Suprapubic skin (tissue), 4 donors: Measurements from ENCODE around the gene ZFR. TPM values are rescaled to one million over a fixed set of nuclear protein-coding genes. Genes with fewer than 3 reads are reported as not detected.

ENCODE experiments used
- DNase-seq, 2 donors: peaks; one replicate each; pipeline ENCODE4 v3.0.0-alpha.2; 2019; ENCODE audit warnings: low spot score in 2 of 2
- H3K27ac ChIP-seq: fragments of 200-600 bp; sonication (generic); one replicate; pipeline ENCODE4 v1.5.1; 2019
- H3K27me3 ChIP-seq: fragments of 200-600 bp; sonication (generic); one replicate; pipeline ENCODE4 v1.5.1; 2019
- H3K36me3 ChIP-seq: fragments of 200-600 bp; sonication (generic); one replicate; pipeline ENCODE4 v1.5.1; 2019
- H3K4me1 ChIP-seq: fragments of 200-600 bp; sonication (generic); one replicate; pipeline ENCODE4 v1.5.1; 2019
- H3K4me3 ChIP-seq: fragments of 200-600 bp; sonication (generic); one replicate; pipeline ENCODE4 v1.5.1; 2019; ENCODE audit warnings: mild to moderate bottlenecking
- H3K9me3 ChIP-seq: fragments of 200-600 bp; sonication (generic); one replicate; pipeline ENCODE4 v1.5.1; 2019
- EP300 ChIP-seq: sonication (generic); formaldehyde crosslinking; IDR thresholded peaks from one replicate; pipeline ENCODE4 v1.6.1; 2017; ENCODE audit warnings: antibody characterized with exemption
- POLR2A ChIP-seq, 2 donors: fragments of 450-650 bp; IDR thresholded peaks; one replicate each; pipeline ENCODE4 v1.6.1; 2017; ENCODE audit warnings: antibody characterized with exemption in 2 of 2, mild to moderate bottlenecking in 2 of 2, moderate library complexity in 2 of 2
- POLR2AphosphoS5 ChIP-seq, 3 donors: sonication (generic); formaldehyde crosslinking; IDR thresholded peaks; one replicate each; pipeline ENCODE4 v1.6.1; 2017; ENCODE audit warnings: antibody characterized with exemption in 3 of 3
- WGBS: methylation state at CpG from one replicate; pipeline ENCODE4 v1.1.5; 2018; 5-methylcytosine and 5-hydroxymethylcytosine counted together
- total RNA-seq, 4 donors: library from RNA; depleted of rRNA; stranded (reverse); fragments of >200 nt; gene quantifications; one replicate each; pipeline ENCODE4 v1.1.0, GENCODE V29; 2016
- TF ChIP-seq, protein P1 (sequence below), 2 donors: fragments of 200-600 bp in 1 of 2; fragments of 450-650 bp in 1 of 2; sonication (generic) in 1 of 2; IDR thresholded peaks; one replicate each; pipeline ENCODE4 v1.5.1; 2016 to 2019; ENCODE audit warnings: antibody characterized with exemption in 2 of 2, mild to moderate bottlenecking in 1 of 2, moderate library complexity in 1 of 2

ZFR gene
- total RNA-seq, 4 donors from 2014 or later, result 49.0 to 66.8 (median 54.1) TPM

DNA sequence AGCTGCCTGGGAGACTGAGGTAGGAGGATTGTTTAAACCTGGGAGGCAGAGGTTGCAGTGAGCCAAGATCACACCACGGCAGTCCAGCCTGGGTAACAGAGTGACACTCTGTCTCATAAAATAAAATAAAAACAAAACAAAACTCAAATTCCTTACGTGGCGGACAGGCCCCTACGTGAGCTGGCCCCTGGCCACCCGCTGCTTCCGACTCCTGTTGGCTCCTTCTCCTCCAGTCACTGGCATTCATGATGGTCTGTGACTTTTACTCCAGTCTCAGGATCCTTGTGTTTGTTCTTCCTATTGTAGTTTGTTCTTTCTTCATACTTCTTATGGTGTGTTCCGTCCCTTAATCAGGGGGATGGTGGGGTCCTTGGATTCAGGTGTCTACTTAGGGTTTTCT lies 28.5 kb upstream of the ZFR start:
- H3K4me1 ChIP-seq, result no peaks in the 10 kb centered on the region
- no peaks in the 10 kb centered on the region for H3K27me3 ChIP-seq
- whole genome bisulfite sequencing, result 80% methylated on average over 7 of the region's 7 CpGs
- H3K9me3 ChIP-seq, result no peaks in the 10 kb centered on the region
- no peak overlapping the region for H3K27ac ChIP-seq
- no peak overlapping the region for H3K4me3 ChIP-seq
- no peak for TF ChIP-seq EP300
- TF ChIP-seq, protein P1, sequence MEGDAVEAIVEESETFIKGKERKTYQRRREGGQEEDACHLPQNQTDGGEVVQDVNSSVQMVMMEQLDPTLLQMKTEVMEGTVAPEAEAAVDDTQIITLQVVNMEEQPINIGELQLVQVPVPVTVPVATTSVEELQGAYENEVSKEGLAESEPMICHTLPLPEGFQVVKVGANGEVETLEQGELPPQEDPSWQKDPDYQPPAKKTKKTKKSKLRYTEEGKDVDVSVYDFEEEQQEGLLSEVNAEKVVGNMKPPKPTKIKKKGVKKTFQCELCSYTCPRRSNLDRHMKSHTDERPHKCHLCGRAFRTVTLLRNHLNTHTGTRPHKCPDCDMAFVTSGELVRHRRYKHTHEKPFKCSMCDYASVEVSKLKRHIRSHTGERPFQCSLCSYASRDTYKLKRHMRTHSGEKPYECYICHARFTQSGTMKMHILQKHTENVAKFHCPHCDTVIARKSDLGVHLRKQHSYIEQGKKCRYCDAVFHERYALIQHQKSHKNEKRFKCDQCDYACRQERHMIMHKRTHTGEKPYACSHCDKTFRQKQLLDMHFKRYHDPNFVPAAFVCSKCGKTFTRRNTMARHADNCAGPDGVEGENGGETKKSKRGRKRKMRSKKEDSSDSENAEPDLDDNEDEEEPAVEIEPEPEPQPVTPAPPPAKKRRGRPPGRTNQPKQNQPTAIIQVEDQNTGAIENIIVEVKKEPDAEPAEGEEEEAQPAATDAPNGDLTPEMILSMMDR (IDR thresholded peaks at IDR 0.05), result no peak
- TF ChIP-seq POLR2AphosphoS5 (IDR thresholded peaks at IDR 0.05), result no peak
- no peak for TF ChIP-seq POLR2A (IDR thresholded peaks at IDR 0.05)
- H3K36me3 ChIP-seq, result no peaks in the 10 kb centered on the region
- no peak for DNase-seq

DNA sequence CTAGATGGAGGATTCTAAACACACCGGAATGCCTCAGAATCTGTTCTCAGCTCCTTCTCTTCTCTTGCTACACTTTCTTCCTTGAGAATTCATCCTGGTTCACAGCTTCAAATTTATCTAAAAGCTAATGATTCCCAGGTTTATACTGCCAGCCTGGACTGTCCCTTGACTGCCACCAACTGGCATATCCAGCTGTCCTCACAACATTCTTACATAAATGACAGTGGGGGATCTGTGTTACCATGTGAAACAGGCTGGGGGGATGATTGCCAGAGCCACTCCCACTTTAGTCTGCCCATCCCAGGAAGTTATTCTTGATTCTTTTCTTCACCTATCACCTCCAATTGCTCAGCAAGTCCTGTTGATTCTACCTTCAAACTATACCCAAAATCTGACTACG lies 27.2 kb upstream of the ZFR start:
- H3K4me1 ChIP-seq, result no peaks in the 10 kb centered on the region
- H3K27ac ChIP-seq, result no peak overlapping the region
- no peaks in the 10 kb centered on the region for H3K27me3 ChIP-seq
- TF ChIP-seq POLR2AphosphoS5 (IDR thresholded peaks at IDR 0.05), result no peak
- TF ChIP-seq, protein P1 (IDR thresholded peaks at IDR 0.05), result no peak
- no peak for TF ChIP-seq POLR2A (IDR thresholded peaks at IDR 0.05)
- TF ChIP-seq EP300, result no peak
- H3K36me3 ChIP-seq, result no peaks in the 10 kb centered on the region
- H3K9me3 ChIP-seq, result no peaks in the 10 kb centered on the region
- no peak overlapping the region for H3K4me3 ChIP-seq
- 89% methylated on average over 2 of the region's 2 CpGs for WGBS
- DNase-seq, result no peak

DNA sequence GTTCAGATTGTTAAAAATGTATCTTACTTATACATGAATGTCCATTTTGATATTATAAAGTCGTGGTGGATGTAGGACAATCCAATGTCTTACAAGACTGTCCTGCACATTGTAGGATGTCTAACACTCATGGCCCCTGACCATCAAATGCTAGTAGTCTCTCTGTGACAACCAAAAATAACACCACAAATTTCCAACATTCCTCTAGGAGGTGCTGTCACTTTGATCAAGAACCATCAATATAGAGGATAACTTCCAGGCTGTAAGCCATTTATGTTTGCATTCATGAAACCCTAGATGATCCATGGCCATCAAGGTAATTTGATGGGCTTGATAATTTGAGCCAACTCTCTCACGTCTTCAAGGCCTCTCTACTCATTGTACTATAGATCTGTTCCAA lies 20.5 kb upstream of the ZFR start:
- Histone ChIP-seq H3K27ac (no peak overlapping the region), H3K27me3 (no peaks in the 10 kb centered on the region), H3K9me3 (no peaks in the 10 kb centered on the region), H3K4me1 (no peaks in the 10 kb centered on the region), H3K36me3 (no peaks in the 10 kb centered on the region), H3K4me3 (no peak overlapping the region)
- TF ChIP-seq POLR2A (IDR thresholded peaks at IDR 0.05) (no peak), POLR2AphosphoS5 (IDR thresholded peaks at IDR 0.05) (no peak), EP300 (no peak)
- TF ChIP-seq, protein P1 (IDR thresholded peaks at IDR 0.05), result no peak
- 79% methylated on average over 2 of the region's 2 CpGs for WGBS
- DNase-seq, result no peak

DNA sequence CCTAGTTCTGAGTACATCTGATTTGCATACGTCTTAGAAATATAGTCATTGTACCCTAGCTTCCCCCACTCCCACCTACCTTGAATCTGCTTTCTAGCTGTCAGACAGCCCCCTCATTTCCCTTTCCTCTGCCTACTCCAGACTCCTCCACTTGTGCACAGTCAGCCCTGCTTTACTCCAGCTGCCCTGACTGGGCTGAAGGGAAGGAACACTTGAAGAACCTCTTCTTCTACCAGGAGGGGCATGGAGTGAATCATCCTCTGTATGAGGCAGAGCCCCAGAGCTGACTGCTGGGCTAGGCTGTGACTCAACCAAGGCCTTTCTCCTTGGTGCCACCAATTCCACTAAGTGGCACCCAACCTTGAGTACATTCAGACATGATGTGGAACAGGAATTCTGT lies 18.1 kb upstream of the ZFR start:
- TF ChIP-seq EP300 (no peak), POLR2A (IDR thresholded peaks at IDR 0.05) (no peak), POLR2AphosphoS5 (IDR thresholded peaks at IDR 0.05) (no peak)
- TF ChIP-seq, protein P1 (IDR thresholded peaks at IDR 0.05), result no peak
- Histone ChIP-seq H3K27me3 (no peaks in the 10 kb centered on the region), H3K36me3 (no peaks in the 10 kb centered on the region), H3K4me1 (no peaks in the 10 kb centered on the region), H3K4me3 (no peak overlapping the region), H3K27ac (no peak overlapping the region), H3K9me3 (no peaks in the 10 kb centered on the region)
- WGBS, result 42% methylated on average over 1 of the region's 1 CpG
- no peak for DNase-seq

DNA sequence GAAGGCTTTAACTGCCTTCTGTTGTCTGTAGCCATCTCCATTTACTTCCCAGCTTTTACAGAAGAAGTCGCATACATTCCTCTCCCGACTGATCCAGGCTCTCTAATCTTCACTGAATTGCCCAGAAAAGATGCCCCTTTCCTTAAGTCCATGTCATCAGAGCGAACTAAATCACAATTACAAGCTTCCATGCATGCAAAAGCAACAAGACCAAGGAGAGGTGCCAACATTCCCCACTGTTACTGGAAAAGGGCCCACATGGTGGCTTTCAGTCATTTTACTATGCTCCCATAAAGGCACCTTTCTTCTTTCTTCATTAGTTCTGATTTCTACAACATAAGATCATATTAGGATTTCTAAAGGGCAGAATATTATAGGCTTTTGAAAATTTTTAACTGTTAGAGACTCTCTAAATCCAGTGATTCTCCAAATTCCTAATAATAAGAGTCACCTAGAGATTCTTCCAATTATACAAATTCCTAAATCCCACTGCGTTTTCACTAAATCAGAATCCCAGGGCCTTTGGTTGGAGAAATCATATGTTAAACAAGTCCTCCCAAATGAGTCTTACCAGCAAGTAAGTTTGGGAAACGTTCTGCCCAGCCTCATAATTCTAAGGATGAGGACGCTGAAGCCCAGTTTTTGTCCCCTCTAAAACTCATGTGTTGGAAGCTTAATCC lies 17.0 kb upstream of the ZFR start:
- no peaks in the 10 kb centered on the region for H3K36me3 ChIP-seq
- WGBS, result 87% methylated on average over 6 of the region's 6 CpGs
- H3K4me3 ChIP-seq, result no peak overlapping the region
- TF ChIP-seq EP300 (no peak), POLR2AphosphoS5 (IDR thresholded peaks at IDR 0.05) (no peak), POLR2A (IDR thresholded peaks at IDR 0.05) (no peak)
- TF ChIP-seq, protein P1 (IDR thresholded peaks at IDR 0.05), result no peak
- no peaks in the 10 kb centered on the region for H3K9me3 ChIP-seq
- H3K27me3 ChIP-seq, result no peaks in the 10 kb centered on the region
- H3K4me1 ChIP-seq, result no peaks in the 10 kb centered on the region
- DNase-seq, result no peak
- no peak overlapping the region for H3K27ac ChIP-seq
